Endothelial cell of umbilical vein (primary cell): ENCODE measurements around the gene VPS26C. TPM values are rescaled to one million over a fixed set of nuclear protein-coding genes. Genes with fewer than 3 reads are reported as not detected.

Source experiments
- BruUV-seq: library from RNA; stranded (reverse); fragments of 400-500 nt; replicated peaks from 2 replicates; lab custom pipeline; 2021; lab: Mats Ljungman, UMichigan
- CTCF ChIA-PET: fragments of 300-600, 350-600 bp; sonication (Branson Sonifier 250); formaldehyde crosslinking; loops from one replicate; lab custom pipeline; 2021; ENCODE audit warnings: antibody characterized with exemption, inconsistent platforms; lab: Charles Lee
- POLR2A ChIA-PET: fragments of 300-600, 350-600 bp; sonication (Branson Sonifier 250); formaldehyde crosslinking; loops from one replicate; lab custom pipeline; 2021; ENCODE audit warnings: antibody characterized with exemption, inconsistent platforms; lab: Charles Lee
- DNase-seq: peaks from one replicate; pipeline ENCODE4 v3.0.0-alpha.2; 2011; ENCODE audit warnings: low read depth, low spot score
- FAIRE-seq: peaks from 2 replicates; lab custom pipeline; 2011; peaks lifted over from hg19 to GRCh38; lab: Jason Lieb, UNC
- H2AFZ ChIP-seq: 2 replicates; pipeline ENCODE4 v1.6.0; 2012; ENCODE audit warnings: low read depth, low read length, control low read depth, inconsistent platforms
- H3K27ac ChIP-seq: 2 replicates; pipeline ENCODE4 v1.5.1; 2011; ENCODE audit warnings: low read depth, mild to moderate bottlenecking, control low read depth, low read length, moderate library complexity; ENCODE audit not compliant: insufficient read depth
- H3K27me3 ChIP-seq, 2 experiments: 2 replicates each; pipeline versions ENCODE4 v1.6.0 to v1.6.1; 2011; ENCODE audit warnings: low read length in 2 of 2, mixed read lengths in 1 of 2; ENCODE audit not compliant: control insufficient read depth in 2 of 2, insufficient read depth in 2 of 2
- H3K36me3 ChIP-seq, 2 experiments: 2 replicates in 1 of 2; 3 replicates in 1 of 2; pipeline ENCODE4 v1.5.1; 2011; ENCODE audit warnings: low read length in 2 of 2, mild to moderate bottlenecking in 1 of 2, moderate library complexity in 1 of 2; ENCODE audit not compliant: control insufficient read depth in 2 of 2, insufficient read depth in 2 of 2; ENCODE audit errors: extremely low read depth in 1 of 2
- H3K4me1 ChIP-seq: 3 replicates; pipeline ENCODE4 v1.5.1; 2011; ENCODE audit warnings: mild to moderate bottlenecking, low read length; ENCODE audit not compliant: control insufficient read depth, insufficient read depth; ENCODE audit errors: extremely low read depth
- H3K4me2 ChIP-seq: 2 replicates; pipeline ENCODE4 v1.6.1; 2011; ENCODE audit warnings: low read length, control low read depth, mixed read lengths; ENCODE audit not compliant: insufficient read depth
- H3K4me3 ChIP-seq, 3 experiments: fragments of 200-600 bp in 1 of 3; sonication (generic), shearing (Covaris generic) in 1 of 3; replicated peaks in 1 of 3; 2 replicates each; pipeline ENCODE4 v1.5.1; 2011 to 2016; ENCODE audit warnings: control low read depth in 3 of 3, low read length in 3 of 3, mild to moderate bottlenecking in 2 of 3, inconsistent platforms in 1 of 3, low read depth in 1 of 3, moderate library complexity in 1 of 3; ENCODE audit not compliant: insufficient read depth in 1 of 3
- H3K79me2 ChIP-seq: 2 replicates; pipeline ENCODE4 v1.6.0; 2012; ENCODE audit warnings: low read length, inconsistent platforms; ENCODE audit not compliant: control insufficient read depth, insufficient read depth
- H3K9ac ChIP-seq: replicated peaks from 2 replicates; pipeline ENCODE3; 2011; ENCODE audit warnings: low read length, control low read depth; ENCODE audit not compliant: insufficient read depth; ENCODE audit errors: extremely low read depth
- H3K9me1 ChIP-seq: replicated peaks from 3 replicates; pipeline ENCODE4 v1.6.0; 2011; ENCODE audit warnings: mild to moderate bottlenecking, low read length; ENCODE audit not compliant: control insufficient read depth, insufficient read depth; ENCODE audit errors: extremely low read depth
- H3K9me3 ChIP-seq: replicated peaks from 2 replicates; pipeline ENCODE4 v1.5.1; 2012; ENCODE audit warnings: low read length, inconsistent platforms; ENCODE audit not compliant: control insufficient read depth, insufficient read depth
- H4K20me1 ChIP-seq: replicated peaks from 2 replicates; pipeline ENCODE3; 2011; ENCODE audit warnings: mild to moderate bottlenecking, low read length; ENCODE audit not compliant: control insufficient read depth, insufficient read depth; ENCODE audit errors: extremely low read depth
- EZH2 ChIP-seq: IDR thresholded peaks from 2 replicates; pipeline ENCODE4 v1.6.1; 2012; ENCODE audit warnings: borderline replicate concordance, low read depth, mild to moderate bottlenecking, moderate library complexity, low read length, inconsistent platforms; ENCODE audit not compliant: severe bottlenecking
- FOS ChIP-seq: IDR thresholded peaks from 2 replicates; pipeline ENCODE4 v1.6.1; 2011; ENCODE audit warnings: mild to moderate bottlenecking, low read length, moderate library complexity, borderline replicate concordance; ENCODE audit not compliant: insufficient read depth
- GATA2 ChIP-seq: IDR thresholded peaks from 2 replicates; pipeline ENCODE4 v1.7.0; 2011; ENCODE audit warnings: low read depth, mild to moderate bottlenecking, moderate library complexity, mixed read lengths, low read length; ENCODE audit not compliant: insufficient read length, insufficient read depth
- JUN ChIP-seq: IDR thresholded peaks from 2 replicates; pipeline ENCODE4 v1.6.1; 2011; ENCODE audit warnings: borderline replicate concordance, low read depth; ENCODE audit not compliant: insufficient read length, insufficient read depth
- MYC ChIP-seq: IDR thresholded peaks from one replicate; pipeline ENCODE4 v1.6.1; 2011; ENCODE audit warnings: mild to moderate bottlenecking, low read depth, low read length
- POLR2A ChIP-seq: IDR thresholded peaks from 2 replicates; pipeline ENCODE4 v1.6.1; 2012; ENCODE audit warnings: low read depth, mild to moderate bottlenecking, control low read depth, low read length
- POLR2AphosphoS5 ChIP-seq: IDR thresholded peaks from 2 replicates; pipeline ENCODE4 v1.6.1; 2012; ENCODE audit warnings: low read depth, mild to moderate bottlenecking, control low read depth, low read length, moderate library complexity; ENCODE audit not compliant: insufficient read depth
- dilution Hi-C: fragments of 300-500 bp; cut with MboI; formaldehyde crosslinking; loops from one replicate; pipeline ENCODE4 v1.15.0; 2019; ENCODE audit warnings: low sequenced_read_pairs; ENCODE audit not compliant: extremely low pct_ligation_motif_present
- intact Hi-C: fragments of 100-400 bp; cut with micrococcal nuclease; formaldehyde crosslinking; loops from one replicate; pipeline ENCODE4 v1.10.0; 2022
- polyA plus RNA-seq, 4 experiments: library from polyadenylated mRNA; depleted of rRNA in 3 of 4; stranded (reverse) in 3 of 4; unstranded in 1 of 4; fragments of >200 nt; gene quantifications; 2 replicates each; pipeline versions ENCODE4 v1.2.1 to v1.2.3, GENCODE V29; 2011 to 2012; ENCODE audit warnings: missing spikeins in 1 of 4
- total RNA-seq: library from RNA; stranded (reverse); gene quantifications from 2 replicates; pipeline ENCODE4 v1.2.3, GENCODE V29; 2021
- TF ChIP-seq, protein P1 (sequence below): IDR thresholded peaks from 2 replicates; pipeline ENCODE4 v1.6.1; 2011; ENCODE audit not compliant: insufficient read depth, insufficient read length
- TF ChIP-seq, protein P2 (sequence below), 2 donors: IDR thresholded peaks; 1 replicate in 1 of 2; 2 replicates in 1 of 2; pipeline ENCODE4 v1.5.1; 2011; ENCODE audit warnings: low read length in 2 of 2, mild to moderate bottlenecking in 2 of 2, moderate library complexity in 2 of 2, control low read depth in 1 of 2, inconsistent platforms in 1 of 2, low read depth in 1 of 2; ENCODE audit not compliant: insufficient read depth in 1 of 2; ENCODE audit errors: extremely low read depth in 1 of 2

The VPS26C gene
- total and polyA plus RNA-seq, 2 donors (not counting 3 experiments of a cell fraction or from before 2014, with no cell fraction given) = 35.2 to 53.7 TPM

DNA sequence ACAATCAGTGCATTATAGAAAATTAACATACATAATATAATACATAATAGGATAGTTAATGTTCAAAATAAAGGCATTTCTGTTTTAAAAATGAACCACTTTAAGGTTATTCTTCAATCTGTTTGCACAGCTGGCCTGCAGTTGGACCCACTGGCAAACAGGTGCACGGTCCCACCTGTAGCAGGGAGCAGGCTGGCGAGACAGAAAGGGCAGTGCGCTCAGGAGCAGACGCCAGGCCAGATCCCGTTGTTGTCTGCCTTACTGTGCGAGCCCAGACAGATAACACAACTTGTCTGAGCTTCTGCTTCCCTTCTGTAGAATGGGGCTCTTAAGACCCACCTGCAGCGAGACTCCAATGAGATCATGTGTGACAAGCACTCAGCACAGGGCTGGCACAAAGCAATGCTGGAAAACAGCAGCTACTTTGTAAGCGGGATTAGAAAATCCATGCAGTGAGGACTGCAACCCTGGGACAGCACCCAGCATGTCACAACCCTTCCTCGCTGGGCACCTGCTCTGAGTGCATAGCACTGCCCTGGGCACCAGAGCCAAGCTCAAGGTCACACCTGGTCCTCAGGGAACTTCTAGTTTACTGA is 33.5 kb downstream of the VPS26C start:
- H3K9ac ChIP-seq = no peak overlapping the region
- POLR2A ChIA-PET = no interaction called here
- dilution Hi-C loops = no loop called here
- H3K27me3 ChIP-seq = no peaks in the 10 kb centered on the region
- DNase-seq (no peak), FAIRE-seq (no peak)
- intact Hi-C loops = no loop called here
- CTCF ChIA-PET = no interaction called here
- no peak overlapping the region for H2AFZ ChIP-seq
- no peaks in the 10 kb centered on the region for H4K20me1 ChIP-seq
- H3K9me3 ChIP-seq = no peaks in the 10 kb centered on the region
- H3K9me1 ChIP-seq = no peaks in the 10 kb centered on the region
- no peak for TF ChIP-seq FOS
- no peak for TF ChIP-seq JUN
- no peak for TF ChIP-seq POLR2A
- no peak for TF ChIP-seq POLR2AphosphoS5
- H3K4me3 ChIP-seq = no peak overlapping the region
- peaks cover 9 to 18% of the 10 kb centered on the region in 2 experiments for H3K36me3 ChIP-seq
- H3K27ac ChIP-seq = no peak overlapping the region
- BruUV-seq = no TSS peak
- H3K4me1 ChIP-seq = peaks cover 15% of the 10 kb centered on the region
- no peak overlapping the region for H3K4me2 ChIP-seq
- no peaks in the 10 kb centered on the region for H3K79me2 ChIP-seq

GRCh38 chr21:37232274-37233018 is 34.7 kb downstream of the VPS26C start:
- Histone ChIP-seq H3K79me2 (no peaks in the 10 kb centered on the region), H3K9me3 (no peaks in the 10 kb centered on the region), H3K9me1 (no peaks in the 10 kb centered on the region), H2AFZ (no peak overlapping the region), H3K27me3 (no peaks in the 10 kb centered on the region), H3K4me1 (peaks cover 5% of the 10 kb centered on the region), H3K4me2 (no peak overlapping the region), H3K27ac (no peak overlapping the region), H4K20me1 (no peaks in the 10 kb centered on the region), H3K36me3 (peaks cover 10 to 25% of the 10 kb centered on the region in 2 experiments), H3K4me3 (no peak overlapping the region), H3K9ac (no peak overlapping the region)
- intact Hi-C loops (no loop called here), dilution Hi-C loops (no loop called here)
- ChIA-PET CTCF (no interaction called here), POLR2A (no interaction called here)
- DNase-seq (no peak), FAIRE-seq (no peak)
- no peak for TF ChIP-seq FOS
- no peak for TF ChIP-seq POLR2AphosphoS5
- TF ChIP-seq, protein P1, sequence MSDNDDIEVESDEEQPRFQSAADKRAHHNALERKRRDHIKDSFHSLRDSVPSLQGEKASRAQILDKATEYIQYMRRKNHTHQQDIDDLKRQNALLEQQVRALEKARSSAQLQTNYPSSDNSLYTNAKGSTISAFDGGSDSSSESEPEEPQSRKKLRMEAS = no peak
- no peak for TF ChIP-seq GATA2
- TF ChIP-seq JUN = no peak
- no peak for TF ChIP-seq MYC
- TF ChIP-seq, protein P2, sequence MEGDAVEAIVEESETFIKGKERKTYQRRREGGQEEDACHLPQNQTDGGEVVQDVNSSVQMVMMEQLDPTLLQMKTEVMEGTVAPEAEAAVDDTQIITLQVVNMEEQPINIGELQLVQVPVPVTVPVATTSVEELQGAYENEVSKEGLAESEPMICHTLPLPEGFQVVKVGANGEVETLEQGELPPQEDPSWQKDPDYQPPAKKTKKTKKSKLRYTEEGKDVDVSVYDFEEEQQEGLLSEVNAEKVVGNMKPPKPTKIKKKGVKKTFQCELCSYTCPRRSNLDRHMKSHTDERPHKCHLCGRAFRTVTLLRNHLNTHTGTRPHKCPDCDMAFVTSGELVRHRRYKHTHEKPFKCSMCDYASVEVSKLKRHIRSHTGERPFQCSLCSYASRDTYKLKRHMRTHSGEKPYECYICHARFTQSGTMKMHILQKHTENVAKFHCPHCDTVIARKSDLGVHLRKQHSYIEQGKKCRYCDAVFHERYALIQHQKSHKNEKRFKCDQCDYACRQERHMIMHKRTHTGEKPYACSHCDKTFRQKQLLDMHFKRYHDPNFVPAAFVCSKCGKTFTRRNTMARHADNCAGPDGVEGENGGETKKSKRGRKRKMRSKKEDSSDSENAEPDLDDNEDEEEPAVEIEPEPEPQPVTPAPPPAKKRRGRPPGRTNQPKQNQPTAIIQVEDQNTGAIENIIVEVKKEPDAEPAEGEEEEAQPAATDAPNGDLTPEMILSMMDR (IDR thresholded peaks at IDR 0.05; ENCODE audit: extremely low read depth in 1 of 2, insufficient read depth in 1 of 2, low read depth in 1 of 2, low read length in 2 of 2) = no peak
- TF ChIP-seq EZH2 = no peak
- TF ChIP-seq POLR2A = no peak
- BruUV-seq = no TSS peak
